A673 (cell line): ENCODE measurements around the gene SACM1L. TPM values are rescaled to one million over a fixed set of nuclear protein-coding genes. Genes with fewer than 3 reads are reported as not detected.

Source experiments
- BruUV-seq: library from RNA; stranded (reverse); fragments of 400-500 nt; replicated peaks from 2 replicates; lab custom pipeline; 2021; lab: Mats Ljungman, UMichigan
- CTCF ChIA-PET: fragments of 300-600 bp; sonication (Branson Sonifier 250); formaldehyde crosslinking; loops from one replicate; lab custom pipeline; 2022; ENCODE audit warnings: antibody characterized with exemption; lab: Charles Lee
- POLR2A ChIA-PET: fragments of 300-600 bp; sonication (Branson Sonifier 250); formaldehyde crosslinking; loops from one replicate; lab custom pipeline; 2022; ENCODE audit warnings: antibody characterized with exemption; ENCODE audit not compliant: low non-redundant PET; lab: Charles Lee
- DNase-seq: peaks from one replicate; pipeline ENCODE4 v3.0.0-alpha.2; 2015; ENCODE audit warnings: low spot score
- H3K27ac ChIP-seq: fragments of 200-600 bp; sonication (generic); 2 replicates; pipeline ENCODE4 v1.5.1; 2016; ENCODE audit warnings: mixed run types, low read depth, mild to moderate bottlenecking, mixed read lengths, antibody characterized with exemption, low read length; ENCODE audit not compliant: poor library complexity, severe bottlenecking
- H3K27me3 ChIP-seq: fragments of 200-600 bp; sonication (generic); replicated peaks from 2 replicates; pipeline ENCODE4 v1.6.1; 2017; ENCODE audit warnings: mixed run types, low read depth, mild to moderate bottlenecking, mixed read lengths, antibody characterized with exemption, low read length; ENCODE audit not compliant: insufficient read depth, poor library complexity
- H3K36me3 ChIP-seq: fragments of 200-600 bp; sonication (generic); 2 replicates; pipeline ENCODE4 v1.6.1; 2016; ENCODE audit warnings: mixed run types, mild to moderate bottlenecking, mixed read lengths, antibody characterized with exemption, low read length; ENCODE audit not compliant: insufficient read depth, poor library complexity, severe bottlenecking
- H3K4me1 ChIP-seq: fragments of 200-600 bp; sonication (generic); 2 replicates; pipeline ENCODE4 v1.6.1; 2017; ENCODE audit warnings: mixed run types, mild to moderate bottlenecking, mixed read lengths, antibody characterized with exemption, low read length; ENCODE audit not compliant: insufficient read depth, poor library complexity, severe bottlenecking
- H3K4me3 ChIP-seq: fragments of 200-600 bp; sonication (generic); 2 replicates; pipeline ENCODE4 v1.5.1; 2016; ENCODE audit warnings: low read depth, mixed run types, mild to moderate bottlenecking, mixed read lengths, low read length; ENCODE audit not compliant: poor library complexity, severe bottlenecking
- H3K9me3 ChIP-seq: fragments of 200-600 bp; sonication (generic); 2 replicates; pipeline ENCODE4 v1.6.1; 2016; ENCODE audit warnings: mixed run types, low read depth, mild to moderate bottlenecking, mixed read lengths, antibody characterized with exemption, low read length; ENCODE audit not compliant: poor library complexity, severe bottlenecking
- CTCF ChIP-seq: fragments of 300-800, 200-600 bp; sonication (generic); conservative IDR thresholded peaks from 2 replicates; pipeline ENCODE4 v1.5.1; 2017; ENCODE audit warnings: low read depth, mild to moderate bottlenecking, antibody characterized with exemption, low read length, moderate library complexity, mixed read lengths
- EZH2 ChIP-seq: fragments of 200-600 bp; sonication (generic); IDR thresholded peaks from 2 replicates; pipeline ENCODE4 v1.6.1; 2017; ENCODE audit warnings: borderline replicate concordance, low read depth, mild to moderate bottlenecking, mixed read lengths, antibody characterized with exemption, low read length; ENCODE audit not compliant: poor library complexity, severe bottlenecking
- intact Hi-C: fragments of 100-400 bp; cut with micrococcal nuclease; formaldehyde crosslinking; loops from one replicate; pipeline ENCODE4 v1.10.0; 2022; ENCODE audit not compliant: unreplicated experiment
- total RNA-seq: library from RNA; stranded (reverse); gene quantifications from 2 replicates; pipeline ENCODE4 v1.2.3, GENCODE V29; 2021

Gene SACM1L
- total RNA-seq, 1 experiment from 2014 or later, result 32.8 TPM

- intact Hi-C loops, result no loop called here
- ChIA-PET POLR2A (no interaction called here), CTCF (no interaction called here)
- no peak overlapping the region for H3K4me3 ChIP-seq
- TF ChIP-seq EZH2, result no peak
- peak; percentile 27; the same call in 1 of the 2 replicates for TF ChIP-seq CTCF
- peaks cover 5% of the 10 kb centered on the region for H3K36me3 ChIP-seq
- peak; percentile 28 for DNase-seq
- no peaks in the 10 kb centered on the region for H3K9me3 ChIP-seq
- H3K27ac ChIP-seq, result no peak overlapping the region
- no TSS peak for BruUV-seq
- peaks cover 14% of the 10 kb centered on the region for H3K4me1 ChIP-seq
- H3K27me3 ChIP-seq, result no peaks in the 10 kb centered on the region
These were observed 24.1 kb upstream of the SACM1L start for GRCh38 chr3:45665101-45665572.

- no peaks in the 10 kb centered on the region for H3K27me3 ChIP-seq
- H3K9me3 ChIP-seq, result no peaks in the 10 kb centered on the region
- H3K27ac ChIP-seq, result no peak overlapping the region
- TF ChIP-seq CTCF (no peak), EZH2 (no peak)
- H3K36me3 ChIP-seq, result peaks cover 5% of the 10 kb centered on the region
- DNase-seq, result peak; percentile 21
- ChIA-PET POLR2A (no interaction called here), CTCF (interaction anchor here (1.5 kb wide), 1 partner anchor 10 kb away, joined by 3 read pairs; no protein-coding TSS in a partner anchor)
- no TSS peak for BruUV-seq
- peaks cover 14% of the 10 kb centered on the region for H3K4me1 ChIP-seq
- no peak overlapping the region for H3K4me3 ChIP-seq
- intact Hi-C loops, result no loop called here
These were observed 22.3 kb upstream of the SACM1L start for GRCh38 chr3:45666757-45667431.

GRCh38 chr3:45667569-45667934 is 21.6 kb upstream of the SACM1L start:
- BruUV-seq, result no TSS peak
- ChIA-PET CTCF (interaction anchor here (1.5 kb wide), 1 partner anchor 11 kb away, joined by 3 read pairs; no protein-coding TSS in a partner anchor), POLR2A (no interaction called here)
- intact Hi-C loops, result no loop called here
- no peak for DNase-seq
- Histone ChIP-seq H3K27ac (no peak overlapping the region), H3K9me3 (no peaks in the 10 kb centered on the region), H3K4me1 (peaks cover 14% of the 10 kb centered on the region), H3K4me3 (no peak overlapping the region), H3K36me3 (peaks cover 5% of the 10 kb centered on the region), H3K27me3 (no peaks in the 10 kb centered on the region)
- no peak for TF ChIP-seq EZH2
- TF ChIP-seq CTCF, result no peak
